ENCODE data around the gene RNASE4.

- TF ChIP-seq POLR2AphosphoS5 (IDR thresholded peaks at IDR 0.05) (no peak), POLR2A (IDR thresholded peaks at IDR 0.05) (no peak), EP300 (IDR thresholded peaks at IDR 0.05; ENCODE audit: low read depth) (no peak)
- TF ChIP-seq, protein P1, sequence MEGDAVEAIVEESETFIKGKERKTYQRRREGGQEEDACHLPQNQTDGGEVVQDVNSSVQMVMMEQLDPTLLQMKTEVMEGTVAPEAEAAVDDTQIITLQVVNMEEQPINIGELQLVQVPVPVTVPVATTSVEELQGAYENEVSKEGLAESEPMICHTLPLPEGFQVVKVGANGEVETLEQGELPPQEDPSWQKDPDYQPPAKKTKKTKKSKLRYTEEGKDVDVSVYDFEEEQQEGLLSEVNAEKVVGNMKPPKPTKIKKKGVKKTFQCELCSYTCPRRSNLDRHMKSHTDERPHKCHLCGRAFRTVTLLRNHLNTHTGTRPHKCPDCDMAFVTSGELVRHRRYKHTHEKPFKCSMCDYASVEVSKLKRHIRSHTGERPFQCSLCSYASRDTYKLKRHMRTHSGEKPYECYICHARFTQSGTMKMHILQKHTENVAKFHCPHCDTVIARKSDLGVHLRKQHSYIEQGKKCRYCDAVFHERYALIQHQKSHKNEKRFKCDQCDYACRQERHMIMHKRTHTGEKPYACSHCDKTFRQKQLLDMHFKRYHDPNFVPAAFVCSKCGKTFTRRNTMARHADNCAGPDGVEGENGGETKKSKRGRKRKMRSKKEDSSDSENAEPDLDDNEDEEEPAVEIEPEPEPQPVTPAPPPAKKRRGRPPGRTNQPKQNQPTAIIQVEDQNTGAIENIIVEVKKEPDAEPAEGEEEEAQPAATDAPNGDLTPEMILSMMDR (IDR thresholded peaks at IDR 0.05): no peak
Observed at GRCh38 chr14:20750194-20750593, 65.8 kb downstream of the RNASE4 start.

Data from transverse colon (tissue), 4 donors.